ENCODE data around the gene NGEF.

The NGEF gene

GRCh38 chr2:232886176-232886575 lies 126.9 kb downstream of the NGEF start:
- no peak for DNase-seq (ENCODE audit: low read depth, low spot score)

- no peak for DNase-seq (ENCODE audit: low read depth, low spot score)
Measured at GRCh38 chr2:232885264-232885961, 127.6 kb downstream of the NGEF start.

DNA sequence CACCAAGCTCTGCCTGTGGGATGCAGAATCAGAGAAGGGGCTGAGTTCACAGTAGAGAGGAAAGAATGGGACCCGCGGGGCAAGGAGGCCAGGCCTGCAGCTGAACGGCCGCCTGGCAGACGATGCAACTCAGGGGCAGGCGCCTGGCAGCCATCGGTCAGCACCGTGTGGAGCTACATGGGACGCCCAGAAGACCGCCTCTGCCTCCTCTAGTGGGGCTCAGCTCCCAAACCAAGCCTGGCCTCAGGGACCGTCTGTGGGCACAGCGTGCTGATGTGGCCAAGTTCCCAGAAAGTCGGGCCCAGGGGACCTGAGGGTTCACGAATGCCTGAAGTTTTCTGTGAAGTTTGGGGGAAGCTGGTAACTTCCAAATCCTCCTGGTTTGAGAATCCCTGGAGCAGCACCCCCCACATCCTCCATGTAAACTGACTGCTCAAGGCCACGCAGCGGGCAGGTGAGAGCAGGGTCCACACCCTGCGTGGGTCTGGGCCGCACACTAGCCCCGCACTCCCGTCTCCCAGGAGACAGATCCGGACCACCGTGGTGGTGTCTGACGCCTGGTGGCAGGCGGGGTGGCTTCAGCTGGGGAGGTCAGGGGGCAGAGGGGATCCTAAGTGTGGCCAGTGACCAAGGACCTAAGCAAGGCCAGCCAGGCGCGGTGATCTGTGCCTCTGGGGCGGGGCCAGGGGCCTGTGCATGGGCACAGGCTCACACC lies 128.3 kb downstream of the NGEF start:
- DNase-seq (ENCODE audit: low read depth, low spot score): no peak

GRCh38 chr2:232884001-232884421 lies 129.0 kb downstream of the NGEF start:
- no peak for DNase-seq (ENCODE audit: low read depth, low spot score)

DNA sequence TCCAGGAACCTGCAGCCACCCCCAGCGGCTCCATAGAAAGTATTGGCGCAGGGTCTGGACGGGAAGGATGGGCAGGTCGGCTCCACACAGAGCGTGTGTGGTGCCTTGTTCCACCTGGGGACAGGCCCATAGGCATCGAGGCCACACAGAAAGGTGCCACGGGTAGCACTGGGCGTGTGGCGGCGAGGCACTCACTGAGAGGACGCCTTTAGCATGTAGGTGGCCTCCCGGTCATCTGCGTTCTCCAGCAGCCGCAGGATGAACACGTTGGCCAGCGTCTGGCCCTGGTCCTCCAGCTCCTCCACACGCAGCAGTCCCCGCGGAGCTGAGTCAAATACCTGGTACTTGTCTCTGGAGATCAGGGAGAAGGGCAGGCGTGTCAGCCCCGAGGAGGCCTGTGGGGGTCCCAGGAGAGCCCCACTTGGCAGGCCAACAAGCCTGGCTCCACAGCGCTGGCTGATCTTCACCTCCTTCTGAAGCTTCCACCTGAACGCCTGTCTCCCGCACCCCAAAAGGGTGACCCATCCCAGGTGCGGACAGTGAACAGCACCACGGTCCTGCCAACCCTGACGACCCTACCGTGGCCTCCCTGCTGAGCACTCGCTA lies 129.8 kb downstream of the NGEF start:
- DNase-seq (ENCODE audit: low read depth, low spot score): no peak

DNA sequence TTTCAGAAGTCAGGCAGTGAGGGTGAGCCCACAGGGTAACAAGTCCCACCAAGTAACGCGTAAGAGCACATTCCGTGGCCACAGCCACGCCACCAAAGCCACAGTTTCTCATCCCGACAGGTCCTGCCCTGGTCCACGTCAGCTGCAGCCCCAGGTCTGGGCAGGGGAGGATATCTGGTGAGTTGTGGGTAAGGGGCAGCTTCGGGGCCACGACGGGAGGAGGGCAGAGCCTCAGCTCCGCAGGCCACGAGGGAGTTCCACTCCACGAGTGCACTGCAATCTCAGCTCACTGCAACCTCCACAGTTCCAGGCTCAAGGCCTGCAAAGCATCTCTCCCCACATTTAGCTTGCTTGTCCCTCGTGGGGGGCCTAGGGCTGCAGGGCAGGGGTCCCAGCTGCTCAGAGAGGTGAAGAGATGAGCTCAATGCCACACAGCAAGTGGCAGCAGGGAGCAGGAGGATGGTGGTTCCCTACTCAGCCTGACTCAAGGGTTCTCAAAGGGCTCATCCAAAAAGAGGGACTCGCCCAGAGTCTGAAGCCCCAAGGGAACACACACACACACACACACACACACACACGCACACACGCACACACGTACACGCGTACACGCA lies 130.4 kb downstream of the NGEF start:
- DNase-seq (ENCODE audit: low read depth, low spot score): no peak

DNA sequence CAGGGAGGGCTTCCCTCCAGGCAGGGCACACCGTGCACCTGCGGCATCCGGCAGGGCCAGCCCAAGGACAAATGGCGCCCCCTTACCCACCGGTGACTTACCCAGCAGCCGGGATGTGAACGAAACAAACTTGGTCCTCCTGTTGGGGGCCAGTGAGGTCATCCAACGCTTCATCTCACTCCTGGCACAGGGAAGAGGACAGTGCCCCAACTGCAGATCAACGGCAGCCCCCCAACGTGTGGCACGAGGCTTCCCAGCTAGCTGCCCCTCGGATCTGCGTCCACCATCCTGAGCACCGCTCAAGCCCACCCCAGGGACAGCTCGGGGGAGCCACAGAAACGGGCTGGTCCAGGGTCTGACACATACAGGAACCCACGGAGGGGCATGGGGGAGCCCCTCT lies 131.0 kb downstream of the NGEF start:
- DNase-seq (ENCODE audit: low read depth, low spot score): no peak

DNA sequence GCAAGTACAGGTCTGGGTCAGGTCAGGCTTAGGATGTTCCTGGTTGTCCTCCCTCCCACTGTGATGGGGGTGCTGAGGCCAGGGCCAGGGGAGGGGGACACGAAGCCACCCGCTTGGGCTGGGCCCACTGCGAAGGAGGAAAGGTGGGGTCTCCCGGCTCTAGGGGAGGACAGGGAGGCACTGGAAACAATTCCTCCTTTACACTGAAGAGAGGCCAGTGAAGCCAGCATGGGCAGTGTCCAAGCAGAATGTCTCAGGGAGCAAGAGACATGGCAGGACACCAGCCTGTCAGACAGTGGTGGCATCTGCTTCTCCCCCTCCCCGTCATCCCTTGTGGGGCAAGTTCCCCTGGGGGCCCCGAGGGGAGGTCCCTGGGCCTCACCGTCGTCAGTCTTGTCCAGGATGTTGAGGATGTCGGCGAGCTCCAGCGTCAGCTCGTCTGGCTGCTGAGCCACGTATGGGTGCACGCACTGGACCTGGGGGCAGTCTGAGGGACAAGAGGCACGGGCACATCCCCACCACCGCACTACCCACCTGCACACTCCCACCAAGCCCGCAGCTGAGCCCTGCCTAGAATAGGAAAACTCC lies 132.2 kb downstream of the NGEF start:
- DNase-seq (ENCODE audit: low read depth, low spot score): no peak

GRCh38 chr2:232879618-232880494 lies 133.2 kb downstream of the NGEF start:
- no peak for DNase-seq (ENCODE audit: low read depth, low spot score)

DNA sequence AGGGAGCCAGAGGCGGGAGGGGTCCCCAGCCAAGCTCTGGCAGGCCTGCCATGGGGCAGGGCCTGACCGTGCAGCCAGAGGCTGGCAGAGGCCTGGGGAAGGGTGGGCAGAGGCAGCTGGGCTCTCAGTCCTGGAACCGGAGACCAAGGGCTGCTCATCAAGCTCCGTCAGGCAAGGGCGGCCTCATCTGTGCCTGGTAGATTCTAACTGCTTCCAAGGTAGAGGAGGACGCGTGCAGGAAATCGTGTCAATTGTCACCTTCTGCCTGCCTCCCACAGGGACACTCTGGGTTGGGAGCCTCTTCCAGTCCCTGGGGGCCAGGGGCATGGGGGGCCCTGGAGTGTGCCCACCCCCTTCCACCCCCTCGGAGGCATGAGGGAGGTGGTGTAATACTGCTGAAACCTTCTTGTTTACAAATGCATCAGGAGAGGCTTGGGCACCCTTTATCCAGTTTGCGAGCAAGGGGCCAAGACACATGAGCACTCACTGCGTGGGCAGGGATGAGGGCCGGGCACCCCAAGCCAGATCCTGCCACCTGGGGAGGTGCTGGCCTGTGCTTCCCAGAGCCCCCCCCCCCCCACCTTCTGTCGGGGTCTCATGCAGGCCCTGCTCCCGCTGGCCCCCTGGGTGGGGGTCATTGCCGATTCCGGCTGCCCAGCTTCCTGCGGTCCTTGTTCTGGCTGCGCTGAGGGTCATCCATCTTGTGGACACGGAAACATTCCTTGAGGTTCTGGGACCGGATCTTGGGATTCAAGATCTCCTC lies 134.0 kb downstream of the NGEF start:
- DNase-seq (ENCODE audit: low read depth, low spot score): no peak

- no peak for DNase-seq (ENCODE audit: low read depth, low spot score)
Measured at GRCh38 chr2:232877940-232878511, 135.0 kb downstream of the NGEF start.

- DNase-seq (ENCODE audit: low read depth, low spot score): no peak
Measured at GRCh38 chr2:232876978-232877441, 136.0 kb downstream of the NGEF start.

DNA sequence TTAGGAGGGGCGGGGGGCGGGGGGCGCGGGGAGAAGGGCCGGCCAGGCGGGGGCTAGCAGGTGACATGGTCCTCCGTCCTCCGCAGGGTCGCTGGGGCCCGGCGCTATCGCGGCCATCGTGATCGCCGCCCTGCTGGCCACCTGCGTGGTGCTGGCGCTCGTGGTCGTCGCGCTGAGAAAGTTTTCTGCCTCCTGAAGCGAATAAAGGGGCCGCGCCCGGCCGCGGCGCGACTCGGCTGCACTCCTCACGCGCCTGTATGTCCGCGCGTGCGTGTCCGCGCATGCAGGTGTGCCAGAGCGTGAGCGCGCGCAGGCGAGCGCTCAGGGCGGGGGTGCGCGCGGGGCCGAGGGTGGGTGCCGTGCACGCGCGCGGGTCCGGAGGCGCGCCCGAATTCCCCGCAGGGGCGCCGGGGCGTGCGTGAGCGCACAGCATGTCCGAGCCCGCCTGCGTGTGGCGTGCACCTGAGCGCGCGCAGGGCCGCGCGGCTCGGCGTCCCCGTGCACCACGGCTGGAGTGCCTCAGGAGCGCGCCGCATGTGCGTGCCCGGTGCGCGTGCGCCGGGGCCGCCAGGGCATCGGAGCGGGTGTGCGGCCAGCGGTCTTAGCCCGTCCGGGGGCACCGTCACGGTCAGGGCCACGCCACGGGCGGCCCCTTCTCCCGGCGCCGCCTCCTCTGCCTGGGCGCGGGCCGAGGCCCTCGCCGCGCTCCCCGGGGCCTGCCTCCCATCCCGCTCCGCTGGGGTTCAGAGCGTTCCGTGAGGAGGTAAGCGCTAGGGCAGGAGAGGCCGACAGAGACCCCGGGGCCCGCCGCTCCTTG lies 136.7 kb downstream of the NGEF start:
- no peak for DNase-seq (ENCODE audit: low read depth, low spot score)

DNA sequence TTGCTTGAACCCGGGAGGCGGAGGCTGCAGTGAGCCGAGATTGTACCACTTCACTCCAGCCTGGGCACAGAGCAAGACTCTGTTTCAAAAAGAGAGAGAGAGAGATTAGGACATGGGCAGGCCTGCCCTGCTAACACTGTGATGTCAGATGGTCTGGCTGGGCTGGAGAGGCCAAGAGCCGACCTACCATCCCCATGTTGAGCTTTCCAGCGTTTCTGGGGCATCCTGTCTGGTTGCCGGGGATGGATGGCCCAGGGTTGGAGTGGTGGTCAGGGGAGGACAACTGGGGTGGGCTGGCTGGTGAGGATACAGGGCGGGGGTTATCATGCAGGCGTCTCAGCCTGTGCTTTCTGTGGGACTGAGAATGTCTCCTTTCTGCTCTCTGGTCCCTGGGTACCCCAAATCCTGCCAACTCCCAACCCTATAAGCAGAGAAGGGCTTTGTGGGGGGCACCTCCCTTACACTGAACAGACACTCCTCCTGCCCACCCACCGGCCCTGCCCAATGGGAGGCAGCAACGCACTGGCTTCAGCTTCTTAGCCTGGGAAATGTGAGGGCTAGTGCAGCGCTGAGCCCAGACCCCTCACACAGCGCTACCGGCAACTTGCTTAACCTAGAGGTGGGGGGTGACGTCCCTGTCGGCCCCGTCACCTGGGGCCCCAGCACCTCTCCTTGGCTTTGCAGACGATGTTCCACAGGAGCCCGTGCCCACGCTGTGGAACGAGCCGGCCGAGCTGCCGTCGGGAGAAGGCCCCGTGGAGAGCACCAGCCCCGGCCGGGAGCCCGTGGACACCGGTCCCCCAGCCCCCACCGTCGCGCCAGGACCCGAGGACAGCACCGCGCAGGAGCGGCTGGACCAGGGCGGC lies 137.6 kb downstream of the NGEF start:
- no peak for DNase-seq (ENCODE audit: low read depth, low spot score)

GRCh38 chr2:232874677-232875223 lies 138.3 kb downstream of the NGEF start:
- no peak for DNase-seq (ENCODE audit: low read depth, low spot score)

- DNase-seq (ENCODE audit: low read depth, low spot score): no peak
Measured at GRCh38 chr2:232873909-232874641, 139.0 kb downstream of the NGEF start.

- no peak for DNase-seq (ENCODE audit: low read depth, low spot score)
Measured at GRCh38 chr2:232873292-232873908, 139.7 kb downstream of the NGEF start.
